ENCODE data around the gene ITCH.

DNA sequence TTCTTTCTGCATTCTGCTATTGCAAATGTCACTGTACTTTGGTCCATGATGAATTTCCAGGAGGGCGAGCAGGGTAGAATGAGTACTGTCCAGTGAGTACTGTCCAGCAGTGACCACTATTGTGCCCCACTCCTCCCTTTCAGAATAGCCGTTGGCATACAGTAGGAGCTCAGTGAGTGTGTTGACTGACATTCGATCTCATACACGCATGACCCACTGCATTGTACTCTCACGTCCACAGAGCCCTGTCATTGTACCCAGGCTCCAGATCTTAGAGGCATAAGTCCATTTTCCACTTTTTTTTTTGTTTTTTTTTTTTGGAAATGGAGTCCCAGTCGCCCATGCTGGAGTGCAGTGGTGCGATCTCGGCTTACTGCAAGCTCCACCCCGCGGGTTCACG lies 161.4 kb downstream of the ITCH start:
- no peak for TF ChIP-seq EZH2 (IDR thresholded peaks at IDR 0.05; ENCODE audit: insufficient read depth, poor library complexity, severe bottlenecking)
- no peak for TF ChIP-seq EZH2phosphoT487 (IDR thresholded peaks at IDR 0.05; ENCODE audit: insufficient read depth, low read depth)
